A673 (cell line): Measurements from ENCODE around the gene CHTF18. TPM values are rescaled to one million over a fixed set of nuclear protein-coding genes. Genes with fewer than 3 reads are reported as not detected.

Experiments
- BruUV-seq: library from RNA; stranded (reverse); fragments of 400-500 nt; replicated peaks from 2 replicates; lab custom pipeline; 2021; lab: Mats Ljungman, UMichigan
- CTCF ChIA-PET: fragments of 300-600 bp; sonication (Branson Sonifier 250); formaldehyde crosslinking; loops from one replicate; lab custom pipeline; 2022; ENCODE audit warnings: antibody characterized with exemption; lab: Charles Lee
- POLR2A ChIA-PET: fragments of 300-600 bp; sonication (Branson Sonifier 250); formaldehyde crosslinking; loops from one replicate; lab custom pipeline; 2022; ENCODE audit warnings: antibody characterized with exemption; ENCODE audit not compliant: low non-redundant PET; lab: Charles Lee
- DNase-seq: peaks from one replicate; pipeline ENCODE4 v3.0.0-alpha.2; 2015; ENCODE audit warnings: low spot score
- H3K27ac ChIP-seq: fragments of 200-600 bp; sonication (generic); 2 replicates; pipeline ENCODE4 v1.5.1; 2016; ENCODE audit warnings: mixed run types, low read depth, mild to moderate bottlenecking, mixed read lengths, antibody characterized with exemption, low read length; ENCODE audit not compliant: poor library complexity, severe bottlenecking
- H3K27me3 ChIP-seq: fragments of 200-600 bp; sonication (generic); replicated peaks from 2 replicates; pipeline ENCODE4 v1.6.1; 2017; ENCODE audit warnings: mixed run types, low read depth, mild to moderate bottlenecking, mixed read lengths, antibody characterized with exemption, low read length; ENCODE audit not compliant: insufficient read depth, poor library complexity
- H3K36me3 ChIP-seq: fragments of 200-600 bp; sonication (generic); 2 replicates; pipeline ENCODE4 v1.6.1; 2016; ENCODE audit warnings: mixed run types, mild to moderate bottlenecking, mixed read lengths, antibody characterized with exemption, low read length; ENCODE audit not compliant: insufficient read depth, poor library complexity, severe bottlenecking
- H3K4me1 ChIP-seq: fragments of 200-600 bp; sonication (generic); 2 replicates; pipeline ENCODE4 v1.6.1; 2017; ENCODE audit warnings: mixed run types, mild to moderate bottlenecking, mixed read lengths, antibody characterized with exemption, low read length; ENCODE audit not compliant: insufficient read depth, poor library complexity, severe bottlenecking
- H3K4me3 ChIP-seq: fragments of 200-600 bp; sonication (generic); 2 replicates; pipeline ENCODE4 v1.5.1; 2016; ENCODE audit warnings: low read depth, mixed run types, mild to moderate bottlenecking, mixed read lengths, low read length; ENCODE audit not compliant: poor library complexity, severe bottlenecking
- H3K9me3 ChIP-seq: fragments of 200-600 bp; sonication (generic); 2 replicates; pipeline ENCODE4 v1.6.1; 2016; ENCODE audit warnings: mixed run types, low read depth, mild to moderate bottlenecking, mixed read lengths, antibody characterized with exemption, low read length; ENCODE audit not compliant: poor library complexity, severe bottlenecking
- EZH2 ChIP-seq: fragments of 200-600 bp; sonication (generic); IDR thresholded peaks from 2 replicates; pipeline ENCODE4 v1.6.1; 2017; ENCODE audit warnings: borderline replicate concordance, low read depth, mild to moderate bottlenecking, mixed read lengths, antibody characterized with exemption, low read length; ENCODE audit not compliant: poor library complexity, severe bottlenecking
- intact Hi-C: fragments of 100-400 bp; cut with micrococcal nuclease; formaldehyde crosslinking; loops from one replicate; pipeline ENCODE4 v1.10.0; 2022; ENCODE audit not compliant: unreplicated experiment
- total RNA-seq: library from RNA; stranded (reverse); gene quantifications from 2 replicates; pipeline ENCODE4 v1.2.3, GENCODE V29; 2021
- TF ChIP-seq, protein P1 (sequence below): fragments of 300-800, 200-600 bp; sonication (generic); conservative IDR thresholded peaks from 2 replicates; pipeline ENCODE4 v1.5.1; 2017; ENCODE audit warnings: low read depth, mild to moderate bottlenecking, antibody characterized with exemption, low read length, moderate library complexity, mixed read lengths

CHTF18 gene
- total RNA-seq, 1 experiment from 2014 or later: 125 TPM

DNA sequence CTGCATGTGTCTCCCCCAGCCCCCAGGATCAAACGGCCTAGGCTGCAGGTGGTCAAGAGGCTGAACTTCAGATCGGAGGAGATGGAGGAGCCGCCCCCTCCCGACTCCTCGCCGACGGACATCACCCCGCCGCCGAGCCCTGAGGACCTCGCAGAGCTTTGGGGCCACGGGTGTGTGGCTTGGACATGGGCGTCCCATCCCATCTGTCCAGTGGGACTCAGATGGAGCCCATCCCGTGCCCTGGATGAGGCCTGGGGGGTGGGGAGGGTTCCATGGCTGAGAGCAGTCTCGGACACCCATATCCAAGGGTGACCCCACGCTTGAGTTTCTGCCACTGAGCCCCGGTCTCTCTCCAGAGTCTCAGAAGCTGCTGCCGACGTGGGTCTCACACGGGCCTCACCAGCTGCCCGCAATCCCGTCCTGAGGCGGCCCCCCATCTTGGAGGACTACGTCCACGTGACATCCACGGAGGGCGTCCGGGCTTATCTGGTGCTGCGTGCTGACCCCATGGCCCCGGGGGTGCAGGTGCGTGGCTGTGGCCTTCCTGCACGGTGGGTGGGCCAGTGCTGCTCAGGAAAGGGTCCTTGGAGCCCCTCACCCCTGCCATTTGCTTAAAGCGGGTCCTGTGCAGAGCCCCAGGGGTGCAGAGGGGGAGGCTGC lies 901 bp downstream of the CHTF18 start:
- peaks cover 37% of the 10 kb centered on the region for H3K36me3 ChIP-seq
- intact Hi-C loops: loop anchor here (5.0 kb wide), 1 partner anchor 77 kb away; no protein-coding TSS in a partner anchor

DNA sequence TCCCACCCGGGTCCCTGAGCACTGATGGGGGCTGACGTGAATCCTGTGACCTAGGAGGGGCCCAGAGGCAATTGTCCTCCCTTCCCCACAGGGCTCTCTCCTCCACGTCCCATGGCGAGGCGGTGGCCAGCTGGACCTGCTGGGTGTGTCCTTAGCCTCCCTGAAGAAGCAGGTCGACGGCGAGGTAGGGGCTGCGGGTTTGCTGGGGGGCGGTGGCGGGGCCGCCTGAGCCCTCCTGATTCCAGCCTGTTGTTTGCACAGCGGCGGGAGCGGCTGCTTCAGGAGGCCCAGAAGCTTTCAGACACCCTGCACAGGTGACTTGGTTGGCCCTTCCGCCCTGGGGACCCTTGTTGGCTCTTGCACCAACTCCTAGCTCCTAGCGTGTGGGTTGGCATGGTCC lies 1.7 kb downstream of the CHTF18 start:
- intact Hi-C loops: no loop called here
- H3K27ac ChIP-seq: no peak overlapping the region
- no peaks in the 10 kb centered on the region for H3K9me3 ChIP-seq
- no peaks in the 10 kb centered on the region for H3K27me3 ChIP-seq
- POLR2A ChIA-PET: no interaction called here
- H3K4me1 ChIP-seq: peaks cover 8% of the 10 kb centered on the region
- H3K36me3 ChIP-seq: peaks cover 37% of the 10 kb centered on the region
- no peak overlapping the region for H3K4me3 ChIP-seq
- TF ChIP-seq EZH2: no peak
- TF ChIP-seq, protein P1, sequence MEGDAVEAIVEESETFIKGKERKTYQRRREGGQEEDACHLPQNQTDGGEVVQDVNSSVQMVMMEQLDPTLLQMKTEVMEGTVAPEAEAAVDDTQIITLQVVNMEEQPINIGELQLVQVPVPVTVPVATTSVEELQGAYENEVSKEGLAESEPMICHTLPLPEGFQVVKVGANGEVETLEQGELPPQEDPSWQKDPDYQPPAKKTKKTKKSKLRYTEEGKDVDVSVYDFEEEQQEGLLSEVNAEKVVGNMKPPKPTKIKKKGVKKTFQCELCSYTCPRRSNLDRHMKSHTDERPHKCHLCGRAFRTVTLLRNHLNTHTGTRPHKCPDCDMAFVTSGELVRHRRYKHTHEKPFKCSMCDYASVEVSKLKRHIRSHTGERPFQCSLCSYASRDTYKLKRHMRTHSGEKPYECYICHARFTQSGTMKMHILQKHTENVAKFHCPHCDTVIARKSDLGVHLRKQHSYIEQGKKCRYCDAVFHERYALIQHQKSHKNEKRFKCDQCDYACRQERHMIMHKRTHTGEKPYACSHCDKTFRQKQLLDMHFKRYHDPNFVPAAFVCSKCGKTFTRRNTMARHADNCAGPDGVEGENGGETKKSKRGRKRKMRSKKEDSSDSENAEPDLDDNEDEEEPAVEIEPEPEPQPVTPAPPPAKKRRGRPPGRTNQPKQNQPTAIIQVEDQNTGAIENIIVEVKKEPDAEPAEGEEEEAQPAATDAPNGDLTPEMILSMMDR: no peak
- no TSS peak for BruUV-seq
- no peak for DNase-seq
- CTCF ChIA-PET: no interaction called here

More for the DNA sequence above, 901 bp downstream of the CHTF18 start:
- ChIA-PET POLR2A (no interaction called here), CTCF (no interaction called here)
- H3K4me1 ChIP-seq: peaks cover 8% of the 10 kb centered on the region
- H3K4me3 ChIP-seq: peak overlapping the region; percentile 72
- H3K27ac ChIP-seq: peak overlapping the region; percentile 83
- no peaks in the 10 kb centered on the region for H3K9me3 ChIP-seq
- no TSS peak for BruUV-seq
- no peak for TF ChIP-seq EZH2
- TF ChIP-seq, protein P1: no peak
- H3K27me3 ChIP-seq: no peaks in the 10 kb centered on the region
- DNase-seq: no peak

DNA sequence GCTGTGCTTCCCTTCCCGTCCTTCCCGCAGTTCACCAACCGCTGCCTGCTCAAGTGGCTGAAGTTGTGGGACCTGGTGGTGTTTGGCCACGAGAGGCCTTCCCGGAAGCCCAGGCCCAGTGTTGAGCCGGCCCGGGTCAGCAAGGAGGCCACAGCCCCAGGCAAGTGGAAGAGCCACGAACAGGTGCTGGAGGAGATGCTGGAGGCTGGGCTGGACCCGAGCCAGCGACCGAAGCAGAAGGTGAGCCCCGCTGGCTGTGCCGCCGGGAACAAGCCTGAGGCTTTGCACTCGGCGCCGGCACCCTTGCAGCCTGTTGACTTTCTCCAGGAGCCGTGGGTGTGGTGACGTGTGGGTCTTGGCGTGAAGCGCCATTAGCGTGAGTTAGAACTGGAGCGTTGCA lies 2.7 kb downstream of the CHTF18 start:
- POLR2A ChIA-PET: no interaction called here
- DNase-seq: no peak
- CTCF ChIA-PET: no interaction called here
- no peak overlapping the region for H3K4me3 ChIP-seq
- TF ChIP-seq, protein P1: no peak
- no peak for TF ChIP-seq EZH2
- H3K27me3 ChIP-seq: no peaks in the 10 kb centered on the region
- BruUV-seq: TSS peak; percentile 27
- peaks cover 37% of the 10 kb centered on the region for H3K36me3 ChIP-seq
- intact Hi-C loops: no loop called here
- H3K9me3 ChIP-seq: no peaks in the 10 kb centered on the region
- no peak overlapping the region for H3K27ac ChIP-seq
- H3K4me1 ChIP-seq: peaks cover 8% of the 10 kb centered on the region
